GM19463 (cell line): ENCODE results near the gene MYO15A.
"Not testable (repeated sequence)": the region's sequence is repeated elsewhere in the genome, so short reads cannot be mapped to it uniquely, and the experiment has no call there.

ENCODE experiments used
- ATAC-seq: cut with Tn5 transposase; IDR thresholded peaks from one replicate; pipeline ENCODE4 v1.9.1; 2021; ENCODE audit warnings: mild to moderate bottlenecking, moderate library complexity; ENCODE audit not compliant: unreplicated experiment

MYO15A gene

DNA sequence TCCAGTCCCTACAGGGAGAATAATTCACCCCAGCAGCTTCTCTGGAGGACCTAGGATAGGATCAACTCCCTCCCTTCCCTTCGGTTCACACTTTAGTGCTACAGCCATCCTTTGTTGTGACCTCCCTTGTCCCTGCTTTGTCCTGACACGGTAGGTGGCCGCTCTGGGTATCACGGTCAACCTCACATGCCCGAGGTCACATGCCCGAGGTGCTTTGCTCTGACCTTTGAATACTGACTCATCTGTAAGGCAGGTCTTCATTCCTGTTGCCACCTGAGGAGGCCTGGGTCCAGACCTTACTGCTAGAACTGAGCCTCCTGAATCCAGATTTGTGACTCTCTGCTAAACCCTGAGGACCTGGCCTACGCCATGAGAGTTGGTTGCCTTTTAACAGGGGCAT, 94.8 kb downstream of the MYO15A start:
- ATAC-seq: no peak

DNA sequence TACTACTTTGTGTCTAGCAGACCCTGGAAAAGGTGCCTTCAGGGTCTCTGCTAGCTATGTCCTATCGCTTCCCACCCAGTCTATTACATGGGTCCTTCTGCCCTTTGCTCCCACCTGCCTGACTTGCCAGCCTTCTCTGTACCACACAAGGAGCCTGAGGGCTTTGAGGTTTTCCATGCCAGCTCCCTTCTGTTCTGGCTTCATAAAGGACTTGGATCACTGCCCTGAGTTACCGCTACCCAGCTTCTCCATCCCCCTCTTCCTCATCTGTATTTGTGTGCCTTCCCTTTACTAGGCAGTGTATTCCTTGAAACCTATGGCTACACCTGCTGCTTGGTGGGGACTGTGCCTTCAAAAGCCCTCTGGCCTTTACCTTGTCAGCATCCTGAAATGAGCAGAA, 97.3 kb downstream of the MYO15A start:
- ATAC-seq: no peak

DNA sequence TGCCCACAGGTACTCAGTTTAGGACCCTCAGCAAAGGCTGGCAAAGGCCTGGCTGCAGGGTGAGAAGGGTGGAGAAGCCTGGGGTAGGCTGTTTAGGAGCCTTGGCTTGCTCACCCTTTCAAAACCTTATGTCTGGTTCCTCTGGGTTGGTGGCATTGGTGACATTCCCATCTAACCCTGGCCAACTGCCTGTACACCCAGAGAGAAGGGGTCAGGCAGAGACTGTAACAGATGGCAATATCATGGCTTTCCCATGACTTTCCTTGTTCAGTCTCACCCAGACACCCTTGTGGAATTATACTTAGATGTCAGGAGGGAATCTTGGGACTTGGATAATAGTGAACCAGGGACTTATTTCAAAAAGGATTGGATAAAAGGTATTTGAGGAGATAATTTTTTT, 98.4 kb downstream of the MYO15A start:
- ATAC-seq: no peak

- no peak for ATAC-seq
Measured at GRCh38 chr17:18208092-18208491, 99.5 kb downstream of the MYO15A start.

- no peak for ATAC-seq
Measured at GRCh38 chr17:18213666-18214270, 105.2 kb downstream of the MYO15A start.

DNA sequence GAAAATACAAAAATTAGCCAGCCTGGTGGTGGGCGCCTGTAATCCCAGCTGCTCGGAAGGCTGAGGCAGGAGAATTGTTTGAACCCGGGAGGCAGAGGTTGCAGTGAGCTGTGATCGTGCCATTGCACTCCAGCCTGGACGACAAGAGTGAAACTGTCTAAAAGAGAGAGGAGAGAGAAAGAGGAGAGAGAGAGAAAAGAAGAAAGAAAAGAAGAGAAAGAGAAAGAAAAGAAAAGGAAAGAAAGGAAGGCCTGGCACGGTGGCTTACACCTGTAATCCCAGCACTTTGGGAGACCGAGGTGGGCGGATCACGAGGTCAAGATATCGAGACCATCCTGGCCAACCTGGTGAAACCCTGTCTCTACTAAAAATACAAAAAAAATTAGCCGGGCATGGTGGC, 108.3 kb downstream of the MYO15A start:
- not testable (repeated sequence) for ATAC-seq

DNA sequence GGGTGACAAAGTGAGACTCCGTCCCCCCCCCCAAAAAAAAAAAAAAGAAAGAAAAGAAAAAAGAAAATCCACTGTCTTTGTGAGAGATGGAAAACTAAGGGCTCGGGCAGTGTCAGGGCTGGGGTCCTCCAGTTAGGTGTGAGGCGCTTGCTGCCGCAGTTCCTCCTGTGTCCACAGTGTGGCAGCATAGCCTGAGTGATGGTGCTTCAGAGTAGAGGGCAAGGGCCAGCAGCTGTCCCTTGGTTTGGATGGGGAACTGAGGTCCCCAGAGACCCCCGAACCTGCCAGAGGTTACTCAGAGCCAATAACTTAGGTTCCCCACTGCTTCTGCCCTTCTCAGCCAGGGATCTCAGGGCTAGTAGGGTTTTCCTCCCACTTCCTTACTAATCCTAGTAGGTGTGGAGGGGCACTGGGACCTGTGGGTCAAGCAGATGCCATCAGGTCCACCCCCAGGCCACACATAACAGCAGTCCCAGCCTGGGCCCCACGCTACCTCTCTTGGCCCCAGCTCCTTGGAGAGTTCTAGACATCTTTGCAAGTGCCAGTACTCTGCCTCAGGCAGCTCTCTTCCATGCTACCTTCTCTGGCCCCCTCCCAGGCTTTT, 109.0 kb downstream of the MYO15A start:
- no peak for ATAC-seq

- ATAC-seq: no peak
Measured at GRCh38 chr17:18218756-18219415, 110.3 kb downstream of the MYO15A start.

GRCh38 chr17:18224053-18224386, 115.5 kb downstream of the MYO15A start:
- no peak for ATAC-seq

DNA sequence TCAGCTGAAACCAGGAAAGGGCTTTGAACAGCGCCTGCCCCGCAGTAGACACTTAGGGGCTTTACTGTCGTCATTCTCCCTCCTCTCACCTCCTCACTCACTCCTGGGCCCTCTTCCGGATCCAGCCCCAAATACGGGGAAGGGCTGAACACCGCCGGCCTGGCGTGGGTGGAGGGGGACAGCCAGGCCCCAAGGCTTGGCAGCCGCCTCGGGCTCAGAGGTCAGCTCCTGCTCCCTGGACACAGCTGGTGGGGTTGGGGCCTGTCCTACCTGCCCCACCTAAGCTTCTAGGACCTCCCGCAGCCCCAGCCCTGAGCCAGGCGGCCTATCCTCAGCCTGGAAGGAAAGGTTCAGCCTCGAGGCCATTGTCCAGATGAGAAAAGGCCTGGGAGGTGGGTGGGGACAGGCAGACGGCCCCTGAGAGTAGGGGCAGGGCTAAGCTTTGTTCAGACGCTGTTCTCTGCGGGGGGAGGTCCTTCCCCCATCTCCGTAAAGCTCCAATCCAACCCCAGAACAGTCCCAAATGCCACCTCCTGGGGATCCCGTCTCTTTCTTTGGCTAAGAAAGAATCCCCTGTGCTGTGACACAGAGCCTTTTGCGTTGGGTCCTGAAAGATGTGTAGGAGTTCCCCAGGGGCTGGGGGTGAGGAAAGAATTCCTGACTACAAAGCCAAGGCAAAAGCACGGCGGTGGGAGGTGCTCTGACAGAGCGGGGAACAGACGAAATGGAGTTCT, 116.0 kb downstream of the MYO15A start:
- ATAC-seq: no peak

GRCh38 chr17:18225121-18225641, 116.6 kb downstream of the MYO15A start, which contains the start of gene LLGL1:
TSS of gene LLGL1 (plus strand) at chr17:18225635. CDS start at chr17:18225683, 48 bp downstream.
- ATAC-seq: peak; percentile 98

DNA sequence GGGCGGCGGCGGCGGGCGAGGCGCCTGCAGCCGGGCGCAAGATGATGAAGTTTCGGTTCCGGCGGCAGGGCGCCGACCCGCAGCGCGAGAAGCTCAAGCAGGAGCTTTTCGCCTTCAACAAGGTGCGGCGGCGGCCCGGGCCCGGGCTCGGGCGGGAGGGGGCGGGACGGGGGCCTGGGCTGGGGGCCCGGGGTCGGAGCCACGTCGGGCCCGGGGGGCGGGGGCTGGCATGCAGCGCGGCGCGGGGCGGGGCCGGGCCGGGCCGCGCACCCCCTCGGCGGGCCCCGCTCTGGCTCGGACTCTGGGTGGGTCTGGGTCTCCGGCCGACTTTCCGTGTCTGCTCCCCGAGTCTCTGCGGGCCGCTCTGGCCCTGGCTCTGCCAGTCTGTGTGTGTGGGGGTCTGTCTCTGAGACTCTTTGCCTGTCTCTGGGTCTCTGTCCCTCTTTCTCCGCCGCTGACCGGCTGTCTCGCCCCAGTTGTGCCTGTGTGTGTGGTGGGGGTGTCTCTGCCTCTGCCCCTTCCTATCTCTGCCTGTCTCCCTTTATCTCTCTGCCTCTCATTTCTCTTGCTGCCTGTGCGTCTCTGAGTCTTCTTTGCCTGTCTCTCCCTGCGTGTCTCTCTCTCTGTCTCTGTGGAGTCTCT, 117.2 kb downstream of the MYO15A start:
- peak; percentile 7 for ATAC-seq

- no peak for ATAC-seq
Measured at GRCh38 chr17:18226284-18226945, 117.9 kb downstream of the MYO15A start.

- ATAC-seq: no peak
Measured at GRCh38 chr17:18227635-18228034, 119.1 kb downstream of the MYO15A start.

DNA sequence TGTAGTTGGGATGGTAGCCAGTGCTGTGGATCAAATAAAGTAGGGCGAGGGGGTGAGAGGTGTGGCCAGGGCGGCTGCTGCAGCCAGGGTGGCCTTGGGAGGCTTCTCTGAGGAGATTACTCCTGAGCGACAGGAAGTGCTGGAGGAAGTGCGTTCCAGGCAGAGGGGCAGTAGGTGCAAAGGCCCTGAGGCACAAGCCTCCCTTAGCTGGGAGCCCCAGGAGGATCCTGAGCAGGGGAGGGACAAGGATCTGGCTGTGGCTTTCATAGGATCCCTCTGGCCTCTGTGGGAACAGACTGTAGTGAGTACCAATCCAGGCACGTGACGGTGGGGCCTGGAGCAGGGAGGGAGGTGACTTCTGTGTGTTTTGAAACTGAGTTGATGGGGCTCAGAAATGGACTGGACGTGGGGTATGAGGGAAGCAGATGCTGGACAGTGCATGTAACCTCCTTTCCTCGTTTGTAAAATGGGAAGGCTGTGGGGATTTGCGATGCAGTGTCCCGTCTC, 119.7 kb downstream of the MYO15A start:
- no peak for ATAC-seq

DNA sequence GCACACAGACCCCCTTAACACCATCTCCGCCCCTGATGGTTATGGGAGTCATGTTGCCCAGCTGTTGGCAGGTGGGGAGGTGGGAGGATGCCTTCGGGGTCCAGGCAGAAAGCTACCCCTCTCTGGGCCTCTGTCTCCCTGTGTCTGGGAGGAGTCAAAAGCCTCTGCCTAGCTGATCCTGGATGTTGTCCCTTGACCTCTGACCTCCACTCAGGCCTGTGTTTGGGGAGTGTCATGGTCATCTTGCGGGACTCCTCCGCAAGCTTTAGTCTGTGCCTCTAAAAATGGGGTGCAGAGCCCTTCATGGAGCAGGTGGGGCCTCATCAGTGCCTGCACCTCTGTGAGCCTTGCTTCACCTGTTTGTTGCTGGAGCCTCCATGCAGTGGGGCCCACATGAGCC, 120.7 kb downstream of the MYO15A start:
- ATAC-seq: no peak
